Cardiac atrium fibroblast (primary cell): ENCODE measurements around the gene LMO4. TPM values are rescaled to one million over a fixed set of nuclear protein-coding genes. Genes with fewer than 3 reads are reported as not detected.

ENCODE experiments used
- total RNA-seq: library from RNA; depleted of rRNA; stranded (reverse); fragments of >200 nt; gene quantifications from 2 replicates; pipeline ENCODE4 v1.2.3, GENCODE V29; 2015

The LMO4 gene
- 43.4 and 49.1 TPM in 2 replicates for total RNA-seq

GRCh38 chr1:87328272-87329050, at the start of gene LMO4:
TSS of gene LMO4 (plus strand) at chr1:87328880. CDS start at chr1:87332016, 3,136 bp downstream.

